NCI-H774 (cell line): ENCODE results near the gene PKD2L1.
A peak's percentile ranks its signal among the peaks of the same experiment; 100 is the strongest.
"Not testable (repeated sequence)": the region's sequence is repeated elsewhere in the genome, so short reads cannot be mapped to it uniquely, and the experiment has no call there.

Source experiments
- DNase-seq: peaks from one replicate; lab custom pipeline; 2025; lab: John Stamatoyannopoulos, UW

Gene PKD2L1

GRCh38 chr10:100333661-100334440 is 3.8 kb upstream of the PKD2L1 start:
- no peak for DNase-seq

- DNase-seq = no peak
Observed at GRCh38 chr10:100333106-100333505, 3.1 kb upstream of the PKD2L1 start.

GRCh38 chr10:100328198-100328597 is 1.8 kb downstream of the PKD2L1 start:
- DNase-seq = no peak

GRCh38 chr10:100327718-100328009 is 2.4 kb downstream of the PKD2L1 start:
- DNase-seq = no peak

GRCh38 chr10:100327007-100327717 is 2.9 kb downstream of the PKD2L1 start:
- no peak for DNase-seq

GRCh38 chr10:100325158-100325557 is 4.9 kb downstream of the PKD2L1 start:
- no peak for DNase-seq

- DNase-seq = peak; percentile 57
Observed at GRCh38 chr10:100319707-100320402, 10.2 kb downstream of the PKD2L1 start.

GRCh38 chr10:100318207-100318606 is 11.8 kb downstream of the PKD2L1 start:
- no peak for DNase-seq

- DNase-seq = no peak
Observed at GRCh38 chr10:100315615-100316014, 14.4 kb downstream of the PKD2L1 start.

- no peak for DNase-seq
Observed at GRCh38 chr10:100311298-100311697, 18.7 kb downstream of the PKD2L1 start.

- DNase-seq = no peak
Observed at GRCh38 chr10:100307684-100308083, 22.3 kb downstream of the PKD2L1 start.

GRCh38 chr10:100306861-100307260 is 23.2 kb downstream of the PKD2L1 start:
- no peak for DNase-seq

GRCh38 chr10:100304414-100304813 is 25.6 kb downstream of the PKD2L1 start:
- no peak for DNase-seq

GRCh38 chr10:100303724-100304319 is 26.2 kb downstream of the PKD2L1 start:
- no peak for DNase-seq

GRCh38 chr10:100301123-100301522 is 28.9 kb downstream of the PKD2L1 start:
- not testable (repeated sequence) for DNase-seq

GRCh38 chr10:100297242-100297641 is 32.8 kb downstream of the PKD2L1 start:
- no peak for DNase-seq

GRCh38 chr10:100293066-100293465 is 37.0 kb downstream of the PKD2L1 start:
- no peak for DNase-seq

- DNase-seq = not testable (repeated sequence)
Observed at GRCh38 chr10:100292300-100292699, 37.7 kb downstream of the PKD2L1 start.

- no peak for DNase-seq
Observed at GRCh38 chr10:100291356-100291755, 38.7 kb downstream of the PKD2L1 start.

GRCh38 chr10:100289641-100290040 is 40.4 kb downstream of the PKD2L1 start:
- no peak for DNase-seq

GRCh38 chr10:100288196-100288595 is 41.8 kb downstream of the PKD2L1 start:
- no peak for DNase-seq

GRCh38 chr10:100287756-100288155 is 42.3 kb downstream of the PKD2L1 start:
- no peak for DNase-seq
